Left renal cortex interstitium (tissue), 4 donors: ENCODE measurements around the gene PLOD2. TPM values are rescaled to one million over a fixed set of nuclear protein-coding genes. Genes with fewer than 3 reads are reported as not detected.

Experiments used
- DNase-seq, 4 donors: peaks; one replicate each; pipeline ENCODE4 v3.0.0-alpha.2; 2013; ENCODE audit warnings: low read depth in 4 of 4, low spot score in 2 of 4, missing footprints in 1 of 4
- polyA plus RNA-seq, 4 donors: library from polyadenylated mRNA; unstranded; fragments of 120-200 nt; gene quantifications; one replicate each; pipeline ENCODE4 v1.2.1, GENCODE V29; 2013; ENCODE audit not compliant: insufficient read length in 4 of 4

The PLOD2 gene
- polyA plus RNA-seq, 4 donors: 123 to 179 (median 152) TPM

GRCh38 chr3:146166826-146167225 lies 5.8 kb upstream of the PLOD2 start:
- no peak for DNase-seq

- DNase-seq: no peak
Measured at GRCh38 chr3:146166415-146166821, 5.4 kb upstream of the PLOD2 start.

DNA sequence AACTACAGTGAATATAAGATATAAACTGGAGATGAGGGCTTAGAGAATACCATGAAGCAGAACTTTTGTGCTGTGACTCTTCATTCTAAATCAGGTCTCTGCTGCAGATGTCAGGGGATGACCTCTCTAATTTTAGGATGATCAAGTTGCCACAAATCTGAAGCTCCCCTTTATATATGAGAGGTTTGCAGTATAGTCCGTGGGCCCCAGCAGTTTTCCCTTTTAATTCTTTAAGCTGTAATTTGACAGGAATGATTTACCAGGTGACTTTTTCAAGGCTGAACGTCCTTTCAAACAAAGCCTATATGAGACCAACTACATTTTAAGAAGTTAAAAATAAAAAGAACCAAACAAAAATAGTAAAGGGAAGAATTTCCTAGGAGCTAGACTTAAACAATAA lies 4.9 kb upstream of the PLOD2 start:
- DNase-seq: no peak

GRCh38 chr3:146164971-146165769 lies 4.2 kb upstream of the PLOD2 start:
- DNase-seq: no peak

- DNase-seq: no peak
Measured at GRCh38 chr3:146164506-146164905, 3.5 kb upstream of the PLOD2 start.

- DNase-seq: no peak
Measured at GRCh38 chr3:146164071-146164470, 3.1 kb upstream of the PLOD2 start.

GRCh38 chr3:146163584-146163983 lies 2.6 kb upstream of the PLOD2 start:
- no peak for DNase-seq

DNA sequence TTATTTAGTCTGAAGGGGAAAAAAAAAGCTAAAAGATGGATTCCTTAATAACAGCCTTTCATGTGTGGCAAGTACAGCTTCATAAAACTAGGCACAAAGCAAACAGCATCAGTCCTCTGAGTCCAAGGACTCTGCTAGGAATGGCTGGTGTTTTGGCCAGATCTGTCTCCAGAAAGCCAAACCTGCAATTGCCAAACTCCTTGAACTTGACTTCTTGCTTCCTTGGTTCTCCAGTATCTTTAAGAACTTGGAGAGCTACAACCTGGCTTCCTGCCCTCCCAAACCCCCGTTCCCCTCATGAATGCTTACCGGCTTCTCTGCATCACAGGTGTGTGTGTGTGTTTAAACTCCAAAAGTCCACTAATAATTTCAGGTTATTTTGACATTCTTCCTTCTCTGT lies 1.6 kb upstream of the PLOD2 start:
- DNase-seq: no peak

DNA sequence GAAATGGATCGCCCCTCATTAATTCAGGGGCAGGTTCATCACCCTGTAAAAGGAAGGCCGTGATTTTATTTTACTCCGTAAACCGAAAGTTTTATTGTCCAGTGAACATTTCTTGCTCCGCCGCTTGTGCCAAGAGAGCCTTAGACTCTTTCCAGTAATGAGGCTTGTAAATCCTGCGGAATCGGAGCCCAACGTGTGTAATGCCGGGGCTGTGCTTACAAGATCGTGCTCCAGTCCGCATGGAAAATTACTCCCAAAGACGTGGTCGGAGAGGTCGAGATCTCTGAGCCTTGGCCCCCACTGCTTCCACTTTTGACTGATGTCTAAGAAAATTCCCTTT lies 649 bp upstream of the PLOD2 start:
- peak in 3 of 4 donors; percentile 57 to 86 (median 59) for DNase-seq

DNA sequence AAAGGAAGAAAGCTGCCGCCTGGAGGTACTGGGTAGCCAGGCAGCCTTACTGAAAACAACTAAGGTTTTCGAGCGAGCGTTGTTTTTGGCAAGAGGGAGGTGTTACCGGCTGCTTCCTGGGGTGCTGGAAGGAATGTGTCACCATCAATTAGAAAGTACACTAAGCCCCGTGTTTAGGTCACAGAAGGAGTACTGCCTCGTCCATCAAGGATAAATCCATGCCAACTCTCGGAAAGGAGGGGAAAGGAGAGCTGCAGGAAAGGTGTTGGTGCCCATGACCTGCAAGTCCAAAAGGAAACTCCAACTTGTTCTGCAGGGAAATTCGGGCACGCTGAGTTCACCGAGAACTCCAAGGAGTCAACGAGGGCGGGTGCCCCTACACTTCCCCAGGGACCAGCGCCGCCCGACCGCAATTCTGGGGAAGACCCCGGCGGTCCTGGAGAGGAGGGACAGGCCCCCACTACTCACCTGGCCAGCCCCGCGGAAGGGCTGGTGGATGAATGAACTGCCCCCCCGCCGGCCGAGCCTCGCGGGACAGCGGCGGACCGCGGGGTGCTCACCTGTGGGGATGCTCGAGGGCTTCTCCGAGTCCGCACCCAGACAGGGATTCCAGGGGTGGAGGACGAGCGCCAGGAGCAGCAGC lies 542 bp downstream of the PLOD2 start:
- peak; percentile 55 to 79 (median 63) for DNase-seq

GRCh38 chr3:146159616-146160320 lies 1.2 kb downstream of the PLOD2 start:
- peak in 1 of 4 donors; percentile 65 for DNase-seq

GRCh38 chr3:146159037-146159436 lies 1.9 kb downstream of the PLOD2 start:
- no peak for DNase-seq

GRCh38 chr3:146157325-146158060 lies 3.5 kb downstream of the PLOD2 start:
- DNase-seq: no peak

DNA sequence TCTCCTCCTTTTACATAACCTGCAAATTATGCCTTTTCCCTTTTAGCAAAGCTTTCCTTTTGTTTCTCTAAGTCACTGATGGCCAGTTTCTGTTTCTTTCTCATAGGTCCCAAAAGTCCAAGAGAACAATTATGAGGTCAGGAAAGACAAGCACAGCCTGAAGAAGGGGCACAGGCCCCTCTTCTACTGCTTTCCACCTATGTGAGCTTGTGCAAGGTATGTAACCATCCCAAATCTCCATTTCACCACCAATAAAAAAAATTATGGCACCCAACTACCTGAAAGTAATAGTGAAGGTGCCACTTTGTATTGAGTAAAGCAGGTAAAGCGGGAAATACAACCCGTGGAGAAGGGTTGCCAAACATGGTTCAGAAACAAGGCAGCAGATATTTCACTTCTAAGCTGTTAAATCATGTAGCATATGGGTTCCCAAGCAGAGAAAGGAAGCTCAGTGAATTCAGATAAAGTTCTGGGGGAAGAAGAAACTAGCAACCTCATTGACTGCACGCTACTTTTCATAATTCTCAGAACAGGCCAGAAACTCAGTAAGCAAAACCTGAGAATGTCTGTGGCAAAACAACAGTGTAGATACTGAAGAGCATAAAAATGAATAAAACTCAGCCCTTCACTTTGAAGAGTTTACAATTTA lies 4.2 kb downstream of the PLOD2 start:
- no peak for DNase-seq

DNA sequence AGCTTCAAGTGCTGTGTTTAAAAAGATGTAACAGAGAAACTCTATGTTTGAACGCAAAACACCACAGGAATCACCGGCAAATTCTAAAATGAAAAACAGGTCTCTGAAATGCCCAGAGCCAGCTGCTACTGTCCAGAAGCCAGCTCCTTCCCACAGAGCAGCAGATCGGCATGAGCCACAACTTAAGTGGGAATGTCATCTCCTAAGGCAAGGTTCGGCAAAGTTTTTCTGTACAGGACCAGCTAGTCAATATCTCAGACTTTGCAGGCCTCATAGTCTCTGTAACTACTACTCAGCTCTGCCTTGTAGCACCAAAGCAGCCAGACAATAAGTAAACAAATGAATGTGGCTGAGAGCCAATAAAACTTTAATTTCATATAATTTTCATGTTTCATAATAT lies 4.9 kb downstream of the PLOD2 start:
- no peak for DNase-seq

DNA sequence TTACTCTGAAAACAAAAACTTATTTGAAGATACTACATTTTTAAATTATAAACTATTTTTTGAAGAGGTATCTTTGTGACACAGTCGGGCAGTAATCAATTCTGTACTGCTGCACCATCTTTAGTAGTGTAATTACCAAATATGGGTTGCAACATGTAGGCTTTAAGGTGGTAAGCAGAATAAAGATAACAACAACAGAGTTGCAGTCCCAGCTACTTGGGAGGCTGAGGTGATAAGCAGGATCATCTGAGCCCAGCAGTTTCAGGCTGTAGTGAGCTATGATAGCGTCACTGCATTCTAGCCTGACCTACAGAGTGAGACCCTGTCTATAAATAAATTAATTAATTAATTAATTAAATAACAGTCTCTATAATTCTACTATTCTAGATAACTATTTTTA lies 6.0 kb downstream of the PLOD2 start:
- DNase-seq: no peak

DNA sequence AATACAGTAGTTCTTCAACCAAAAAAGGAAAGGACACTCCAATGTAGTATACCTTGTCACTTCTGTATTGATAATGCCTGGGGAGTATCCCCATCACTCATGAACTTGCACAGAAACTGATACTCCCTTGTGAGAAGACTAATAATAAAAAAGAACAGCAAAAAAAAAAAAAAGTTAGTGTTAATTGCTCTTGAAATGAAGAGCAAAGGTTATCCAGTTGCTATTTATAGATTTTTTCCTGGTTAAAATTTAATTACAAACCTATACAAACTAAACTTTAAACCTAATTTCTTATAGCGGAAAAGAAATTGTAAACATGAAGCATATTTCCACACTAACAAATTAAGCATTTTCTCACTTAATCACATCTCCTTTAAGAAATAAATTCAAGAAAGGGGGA lies 6.7 kb downstream of the PLOD2 start:
- no peak for DNase-seq

- DNase-seq: no peak
Measured at GRCh38 chr3:146153429-146153828, 7.6 kb downstream of the PLOD2 start.

- no peak for DNase-seq
Measured at GRCh38 chr3:146152834-146153233, 8.2 kb downstream of the PLOD2 start.

DNA sequence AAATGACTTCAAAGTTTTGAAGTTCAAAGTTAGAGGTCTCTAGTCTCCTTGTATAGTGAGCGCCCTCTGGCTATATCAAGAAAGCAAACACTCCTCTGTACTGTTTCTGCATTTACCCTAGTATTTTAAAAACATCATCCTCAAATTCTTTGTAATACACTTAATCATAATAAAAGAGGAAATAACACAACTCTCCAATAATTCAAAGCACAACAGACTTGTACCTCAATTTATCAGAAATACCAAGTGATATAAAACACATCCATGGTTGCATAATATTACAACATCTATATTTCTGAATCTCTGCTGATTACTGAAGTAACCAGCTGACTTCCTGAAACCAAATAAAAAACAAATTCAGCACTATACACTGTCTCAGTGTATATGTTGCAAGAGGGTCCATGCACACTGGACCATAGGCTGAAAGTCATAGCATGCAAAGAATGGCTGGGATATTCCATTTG lies 12.5 kb downstream of the PLOD2 start:
- DNase-seq: no peak
